HFFc6 (cell line): ENCODE results near the gene CCR4. TPM values are rescaled to one million over a fixed set of nuclear protein-coding genes. Genes with fewer than 3 reads are reported as not detected.
A peak's percentile ranks its signal among the peaks of the same experiment; 100 is the strongest.
"Not testable (repeated sequence)": the region's sequence is repeated elsewhere in the genome, so short reads cannot be mapped to it uniquely, and the experiment has no call there.

ENCODE experiments used
- DNase-seq: peaks from one replicate; pipeline ENCODE4 v3.0.0-alpha.2; 2018
- H3K27ac Mint-ChIP-seq: 2 replicates; pipeline ENCODE4 v1.8.0; 2020; ENCODE audit warnings: mild to moderate bottlenecking, mixed read lengths
- H3K27me3 Mint-ChIP-seq: 2 replicates; pipeline ENCODE4 v1.8.0; 2021; ENCODE audit warnings: mild to moderate bottlenecking, moderate library complexity, mixed read lengths; ENCODE audit not compliant: insufficient read depth
- H3K36me3 Mint-ChIP-seq: 2 replicates; pipeline ENCODE4 v1.8.0; 2021; ENCODE audit warnings: low read depth, mixed read lengths
- H3K4me1 Mint-ChIP-seq: 2 replicates; pipeline ENCODE4 v1.8.0; 2020; ENCODE audit warnings: low read depth, mixed read lengths
- H3K4me3 Mint-ChIP-seq: 2 replicates; pipeline ENCODE4 v1.8.0; 2020; ENCODE audit warnings: mild to moderate bottlenecking, moderate library complexity, mixed read lengths
- H3K9me3 Mint-ChIP-seq: 2 replicates; pipeline ENCODE4 v1.8.0; 2020; ENCODE audit warnings: mild to moderate bottlenecking, mixed read lengths
- CTCF ChIP-seq: fragments of 200-600 bp; sonication (generic); IDR thresholded peaks from 2 replicates; pipeline ENCODE4 v1.5.0; 2021; ENCODE audit warnings: antibody characterized with exemption, mild to moderate bottlenecking
- total RNA-seq, 6 experiments: library from RNA; stranded (reverse); fragmentation: NEBNext Ultra II Directional; extraction: Animal tissue kit (Norgen Biotek cat#: 25700); gene quantifications; 2 replicates in 1 of 6; 3 replicates in 5 of 6; pipeline ENCODE4 v1.2.3, GENCODE V29; 2021

Gene CCR4
- total RNA-seq, 6 experiments from 2014 or later = not detected

DNA sequence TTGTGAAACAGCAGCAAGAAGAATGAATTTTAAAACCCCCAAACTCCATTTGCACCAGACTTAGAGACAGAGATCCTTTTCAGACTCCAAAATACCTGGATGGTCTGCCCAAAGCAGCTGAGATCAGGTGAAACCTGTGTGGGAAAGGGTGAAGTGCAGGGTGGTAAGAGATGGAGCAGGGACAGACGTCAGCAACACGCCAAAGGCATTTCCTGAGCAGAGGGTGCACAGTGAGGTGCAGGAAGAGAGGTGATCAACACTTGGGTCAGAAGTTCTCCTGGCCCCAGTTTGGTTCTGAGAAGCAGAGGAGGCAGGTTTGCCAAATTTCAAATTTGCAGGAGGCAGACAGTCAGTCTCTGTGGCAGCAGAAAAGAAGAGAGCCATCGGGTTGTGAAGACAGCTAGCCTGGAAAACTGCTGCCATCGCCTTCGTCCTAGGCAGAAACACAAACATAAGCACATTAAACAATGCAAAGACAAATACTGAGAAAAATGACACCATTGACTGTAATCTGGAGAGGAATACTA, 9.8 kb downstream of the CCR4 start:
- TF ChIP-seq CTCF = no peak
- no peak for DNase-seq
- Mint-ChIP-seq H3K9me3 (peaks cover 15% of the 10 kb centered on the region), H3K27ac (no peak overlapping the region), H3K4me1 (peaks cover 8% of the 10 kb centered on the region), H3K36me3 (peaks cover 9% of the 10 kb centered on the region), H3K4me3 (no peak overlapping the region), H3K27me3 (peaks cover 17% of the 10 kb centered on the region)

DNA sequence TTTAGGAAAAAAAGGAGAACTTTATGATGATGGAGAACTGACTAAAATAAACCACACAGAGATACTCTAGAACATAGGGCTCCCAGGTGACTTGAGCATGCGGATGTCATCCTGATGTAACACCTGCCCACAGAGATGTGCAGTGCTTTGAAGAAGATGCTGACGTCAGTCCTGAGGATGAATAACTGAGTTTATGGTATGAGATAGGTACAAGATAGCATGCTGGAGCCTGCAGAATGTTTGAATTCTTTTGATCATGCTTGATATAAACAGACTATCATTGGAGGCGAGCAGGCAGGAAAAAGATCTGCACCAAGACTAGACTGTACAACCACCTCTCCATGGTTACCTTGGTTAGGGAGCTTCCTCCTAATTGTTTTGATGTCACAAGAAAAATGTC, 12.4 kb downstream of the CCR4 start:
- Mint-ChIP-seq H3K27ac (no peak overlapping the region), H3K36me3 (peaks cover 18% of the 10 kb centered on the region), H3K9me3 (peaks cover 23% of the 10 kb centered on the region), H3K4me1 (no peaks in the 10 kb centered on the region), H3K27me3 (peaks cover 27% of the 10 kb centered on the region), H3K4me3 (no peak overlapping the region)
- DNase-seq = no peak
- TF ChIP-seq CTCF = no peak

GRCh38 chr3:32964781-32965180, 13.3 kb downstream of the CCR4 start:
- not testable (repeated sequence) for DNase-seq, H3K4me3 Mint-ChIP-seq, H3K4me1 Mint-ChIP-seq, H3K27ac Mint-ChIP-seq
- H3K9me3 Mint-ChIP-seq = peaks cover 23% of the 10 kb centered on the region
- peaks cover 18% of the 10 kb centered on the region for H3K36me3 Mint-ChIP-seq
- peaks cover 30% of the 10 kb centered on the region for H3K27me3 Mint-ChIP-seq

DNA sequence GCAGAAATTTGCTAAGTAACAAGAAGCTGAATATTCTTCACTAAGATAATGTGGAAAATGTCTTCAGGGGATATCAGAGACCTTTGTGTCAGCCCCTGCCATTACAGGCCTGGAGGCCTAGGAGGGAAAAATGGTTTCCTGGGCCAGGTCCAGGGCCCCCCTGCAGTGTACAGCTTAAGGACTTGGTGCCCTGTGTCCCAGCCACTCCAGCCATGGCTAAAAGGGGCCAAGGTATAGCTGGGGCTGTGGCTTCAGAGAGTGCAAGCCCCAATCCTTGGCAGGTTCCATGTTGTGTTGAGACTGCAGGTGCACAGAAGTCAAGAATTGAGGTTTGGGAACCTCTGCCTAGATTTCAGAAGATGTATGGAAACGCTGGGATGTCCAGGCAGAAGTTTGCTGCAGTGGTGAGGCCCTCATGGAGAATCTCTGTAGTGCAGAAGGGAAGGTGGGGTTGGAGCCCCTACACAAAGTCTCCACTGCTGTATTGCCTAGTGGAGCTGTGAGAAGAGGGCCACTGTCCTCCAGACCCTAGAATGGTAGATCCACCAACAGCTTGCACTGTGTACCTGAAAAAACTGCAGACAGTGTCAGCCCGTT, 14.3 kb downstream of the CCR4 start:
- Mint-ChIP-seq H3K27me3 (peaks cover 31% of the 10 kb centered on the region), H3K9me3 (peaks cover 23% of the 10 kb centered on the region), H3K4me1 (peaks cover 10% of the 10 kb centered on the region; the same call in 1 of the 2 replicates), H3K36me3 (peaks cover 18% of the 10 kb centered on the region)
- DNase-seq, H3K4me3 Mint-ChIP-seq, H3K27ac Mint-ChIP-seq: not testable (repeated sequence)

- H3K27me3 Mint-ChIP-seq = peaks cover 32% of the 10 kb centered on the region
- not testable (repeated sequence) for DNase-seq
Measured at GRCh38 chr3:32966627-32967026, 15.2 kb downstream of the CCR4 start.

DNA sequence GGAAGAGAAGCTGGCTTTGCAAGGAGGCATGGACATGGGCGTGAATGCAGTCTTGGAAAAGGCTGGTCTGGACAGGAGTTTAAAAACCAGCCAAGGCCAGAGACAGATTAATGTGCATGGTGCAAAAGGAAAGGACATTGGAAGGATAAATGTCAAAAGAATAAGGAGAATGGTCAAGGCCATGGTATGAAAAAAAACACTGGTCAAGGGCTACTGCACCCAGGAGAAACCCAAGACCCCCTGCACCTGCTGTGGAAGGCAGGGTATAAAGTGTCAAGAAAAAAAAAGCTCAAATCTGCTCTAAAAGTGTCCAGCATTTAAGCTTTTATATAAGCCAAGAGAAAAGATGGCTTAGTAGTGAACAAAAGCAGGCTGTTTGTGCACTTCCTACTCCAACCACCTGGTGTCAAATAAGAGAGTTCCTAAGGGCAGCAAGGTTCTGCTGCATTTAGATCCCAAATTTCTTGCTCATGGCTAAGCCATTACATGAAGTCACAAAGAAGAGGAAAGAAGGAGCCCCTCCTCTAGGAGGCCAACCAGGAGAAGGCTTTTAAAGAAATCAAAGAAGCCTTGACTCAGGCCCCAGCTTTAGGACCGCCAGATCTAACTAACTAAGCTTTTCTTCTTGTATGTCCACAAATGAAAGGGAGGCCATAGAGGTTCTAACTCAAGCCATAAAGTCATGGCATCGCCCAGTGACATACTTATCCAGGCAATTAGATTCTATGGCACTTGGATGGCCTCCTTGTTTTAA, 16.9 kb downstream of the CCR4 start:
- H3K9me3 Mint-ChIP-seq = peaks cover 23% of the 10 kb centered on the region
- H3K27ac Mint-ChIP-seq = no peak overlapping the region
- TF ChIP-seq CTCF = peak; percentile 43
- peaks cover 18% of the 10 kb centered on the region for H3K36me3 Mint-ChIP-seq
- peak overlapping the region; percentile 27; the same call in 1 of the 2 replicates for H3K4me3 Mint-ChIP-seq
- peaks cover 31% of the 10 kb centered on the region for H3K27me3 Mint-ChIP-seq
- DNase-seq = no peak
- H3K4me1 Mint-ChIP-seq = peaks cover 10% of the 10 kb centered on the region; the same call in 1 of the 2 replicates

More at GRCh38 chr3:32966627-32967026, 15.2 kb downstream of the CCR4 start:
- peaks cover 10% of the 10 kb centered on the region; the same call in 1 of the 2 replicates for H3K4me1 Mint-ChIP-seq
- peaks cover 18% of the 10 kb centered on the region for H3K36me3 Mint-ChIP-seq
- H3K4me3 Mint-ChIP-seq, H3K27ac Mint-ChIP-seq: not testable (repeated sequence)
- H3K9me3 Mint-ChIP-seq = peaks cover 23% of the 10 kb centered on the region

DNA sequence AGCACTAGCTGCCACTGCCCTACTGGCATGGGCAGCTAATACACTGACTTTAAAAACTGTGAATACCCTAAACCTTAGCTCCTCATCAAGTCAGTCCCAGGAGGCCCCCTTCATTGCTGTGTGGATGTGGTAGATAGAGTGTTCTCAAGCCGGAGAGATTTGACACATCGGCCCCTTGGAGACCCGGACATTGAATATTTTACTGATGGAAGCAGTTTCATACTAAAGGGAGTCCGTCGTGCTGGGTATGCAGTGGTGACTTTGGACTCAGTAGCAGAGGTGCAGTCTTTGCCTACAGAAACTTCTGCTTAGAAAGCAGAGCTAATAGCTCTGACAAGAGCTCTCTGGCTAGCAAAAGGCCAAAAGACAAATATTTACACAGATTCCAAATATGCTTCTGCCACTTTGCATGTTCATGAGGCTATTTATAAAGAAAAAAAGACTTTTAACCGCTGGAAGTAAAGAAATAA, 17.5 kb downstream of the CCR4 start:
- Mint-ChIP-seq H3K4me3 (no peak overlapping the region), H3K27me3 (peaks cover 30% of the 10 kb centered on the region), H3K27ac (no peak overlapping the region), H3K36me3 (peaks cover 18% of the 10 kb centered on the region), H3K4me1 (peaks cover 14% of the 10 kb centered on the region), H3K9me3 (peaks cover 23% of the 10 kb centered on the region)
- no peak for DNase-seq
- TF ChIP-seq CTCF = no peak
